RKO (cell line): ENCODE measurements around the gene DLEU7.

Experiments used
- DNase-seq: peaks from one replicate; pipeline ENCODE4 v3.0.0-alpha.2; 2016; ENCODE audit warnings: low spot score

DLEU7 gene

DNA sequence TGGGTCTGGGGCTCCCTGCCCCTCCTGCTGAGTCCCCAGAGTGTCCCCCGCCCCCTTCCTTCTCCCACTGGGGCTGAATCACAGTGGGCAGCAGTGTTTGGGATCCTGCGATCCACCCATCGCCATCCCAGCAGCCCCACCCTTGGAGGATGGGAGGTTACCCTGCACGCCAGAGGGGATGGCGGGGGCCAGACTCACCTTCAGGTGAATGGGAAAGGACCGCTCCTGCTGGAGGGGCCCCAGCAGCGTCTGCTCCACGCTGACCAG, 569 bp downstream of the DLEU7 start:
- no peak for DNase-seq

GRCh38 chr13:50842251-50842989, 1.1 kb downstream of the DLEU7 start:
- DNase-seq: no peak

DNA sequence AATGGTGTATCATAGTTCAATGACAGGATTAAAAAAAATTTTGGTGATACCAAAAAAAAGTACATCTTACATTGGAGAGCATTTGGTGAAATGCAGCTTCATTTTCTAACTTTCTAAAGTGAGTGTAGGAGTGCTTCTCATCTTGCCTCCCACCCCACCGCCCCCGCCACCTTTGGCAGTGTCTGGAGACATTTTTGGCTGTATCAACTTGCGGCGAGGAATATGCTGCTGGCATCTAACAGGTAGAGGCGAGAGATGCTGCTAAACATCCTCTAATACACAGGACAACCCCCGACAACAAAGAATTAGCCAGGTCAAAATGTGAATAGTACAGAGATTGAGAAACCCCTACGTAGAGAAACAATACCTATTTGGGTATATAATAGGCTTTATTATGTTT, 1.7 kb downstream of the DLEU7 start:
- DNase-seq: no peak

- DNase-seq: no peak
These were observed 3.2 kb downstream of the DLEU7 start for GRCh38 chr13:50840284-50840683.

DNA sequence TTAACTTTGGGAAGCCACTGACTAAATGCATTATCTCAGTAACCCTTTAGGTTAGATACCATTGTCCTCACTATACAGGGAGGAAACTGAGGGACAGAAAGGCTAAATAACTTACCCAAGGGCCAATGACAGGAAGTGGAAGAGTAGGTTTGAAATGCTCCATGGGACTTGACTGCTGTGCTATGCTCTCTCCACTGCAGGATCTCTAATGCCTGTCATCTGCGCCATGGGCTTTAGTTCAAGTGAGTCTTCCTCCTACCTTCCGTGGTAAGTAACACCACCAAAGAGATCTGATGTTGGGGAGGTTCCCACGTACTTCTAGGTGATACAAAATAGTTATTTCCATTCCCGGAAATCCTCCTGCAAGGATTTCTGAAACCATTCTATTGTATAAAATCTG, 3.7 kb downstream of the DLEU7 start:
- no peak for DNase-seq

GRCh38 chr13:50838701-50839100, 4.8 kb downstream of the DLEU7 start:
- DNase-seq: no peak

GRCh38 chr13:50838031-50838430, 5.5 kb downstream of the DLEU7 start:
- DNase-seq: no peak

- no peak for DNase-seq
These were observed 12.0 kb downstream of the DLEU7 start for GRCh38 chr13:50831512-50831911.

- DNase-seq: no peak
These were observed 13.6 kb downstream of the DLEU7 start for GRCh38 chr13:50829896-50830295.

DNA sequence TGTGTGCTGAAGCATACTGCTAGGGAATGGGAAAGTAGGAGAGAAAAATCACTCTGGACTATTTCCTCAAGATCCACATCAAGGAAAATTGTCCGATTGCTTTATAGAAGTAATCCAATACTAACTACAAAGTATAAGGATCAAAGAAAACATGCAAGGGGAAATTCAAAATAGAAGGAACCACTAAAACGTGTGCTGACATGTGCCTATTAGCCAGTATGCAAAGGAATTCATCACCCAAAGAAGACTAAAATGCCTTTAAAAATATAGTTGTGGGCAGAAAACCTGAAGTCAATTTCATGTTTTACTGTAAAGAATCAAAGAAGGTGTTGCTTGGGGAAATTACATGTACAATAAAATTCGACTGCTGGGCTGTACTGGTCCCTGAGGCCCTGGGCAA, 14.3 kb downstream of the DLEU7 start:
- DNase-seq: no peak

DNA sequence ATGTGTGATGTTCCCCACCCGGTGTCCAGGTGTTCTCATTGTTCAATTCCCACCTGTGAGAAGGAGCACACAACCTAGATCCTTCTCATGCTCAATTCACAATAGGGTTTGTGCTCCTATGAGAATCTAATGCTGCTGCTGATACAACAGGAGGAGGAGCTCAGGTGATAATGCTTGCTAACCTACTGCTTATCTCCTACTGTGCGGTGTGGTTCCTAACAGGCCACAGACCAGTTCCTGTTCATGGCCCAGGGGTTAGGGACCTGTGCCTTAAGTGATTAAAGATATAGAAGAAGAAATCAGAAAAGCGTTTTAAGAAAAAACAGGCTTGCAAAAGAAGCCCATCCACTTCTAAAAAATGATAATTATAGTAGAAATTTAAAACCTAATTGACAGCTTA, 17.5 kb downstream of the DLEU7 start:
- no peak for DNase-seq

GRCh38 chr13:50812242-50812641, 31.2 kb downstream of the DLEU7 start:
- DNase-seq: no peak

DNA sequence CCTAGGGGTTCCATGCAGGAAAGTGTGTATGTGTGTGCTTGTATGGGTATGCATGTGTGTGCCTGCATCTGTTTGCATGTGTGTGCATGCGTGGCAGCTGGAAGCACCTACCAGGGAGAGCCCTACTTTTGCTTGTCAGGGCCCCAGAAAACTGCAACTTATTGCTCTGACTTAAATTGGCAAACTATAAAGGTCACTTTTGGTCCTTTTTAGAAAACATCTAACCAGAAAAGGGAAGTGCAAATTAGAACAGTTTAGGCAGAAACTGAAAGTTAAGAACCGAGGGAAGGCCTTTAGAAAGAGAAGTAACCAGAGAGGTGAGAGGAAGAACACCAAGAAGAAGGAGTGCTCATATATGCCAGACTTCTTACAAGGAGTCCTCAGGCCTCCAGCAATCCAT, 32.5 kb downstream of the DLEU7 start:
- DNase-seq: no peak

DNA sequence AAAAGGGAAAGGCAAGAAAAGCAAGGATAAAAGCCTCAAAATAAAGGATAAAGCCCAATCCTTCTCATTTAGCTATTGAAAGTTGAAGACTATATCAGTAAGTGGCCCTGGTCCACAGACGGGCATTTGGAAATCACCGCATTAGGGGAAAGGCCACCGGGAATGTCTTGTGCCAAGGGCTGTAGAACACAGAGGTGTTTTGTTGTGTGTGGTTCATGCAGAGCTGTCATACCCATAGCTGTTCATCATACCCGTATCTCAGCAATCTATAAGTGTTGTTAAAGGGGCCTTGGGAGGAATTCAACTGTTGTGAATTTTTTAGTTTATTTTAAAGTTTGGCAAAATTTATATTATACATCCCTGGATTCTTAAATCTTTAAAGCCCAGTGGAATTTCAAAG, 33.0 kb downstream of the DLEU7 start:
- DNase-seq: no peak

- DNase-seq: no peak
These were observed 34.1 kb downstream of the DLEU7 start for GRCh38 chr13:50809133-50810090.

- DNase-seq: peak; percentile 26
These were observed 37.7 kb downstream of the DLEU7 start for GRCh38 chr13:50805805-50806204.

DNA sequence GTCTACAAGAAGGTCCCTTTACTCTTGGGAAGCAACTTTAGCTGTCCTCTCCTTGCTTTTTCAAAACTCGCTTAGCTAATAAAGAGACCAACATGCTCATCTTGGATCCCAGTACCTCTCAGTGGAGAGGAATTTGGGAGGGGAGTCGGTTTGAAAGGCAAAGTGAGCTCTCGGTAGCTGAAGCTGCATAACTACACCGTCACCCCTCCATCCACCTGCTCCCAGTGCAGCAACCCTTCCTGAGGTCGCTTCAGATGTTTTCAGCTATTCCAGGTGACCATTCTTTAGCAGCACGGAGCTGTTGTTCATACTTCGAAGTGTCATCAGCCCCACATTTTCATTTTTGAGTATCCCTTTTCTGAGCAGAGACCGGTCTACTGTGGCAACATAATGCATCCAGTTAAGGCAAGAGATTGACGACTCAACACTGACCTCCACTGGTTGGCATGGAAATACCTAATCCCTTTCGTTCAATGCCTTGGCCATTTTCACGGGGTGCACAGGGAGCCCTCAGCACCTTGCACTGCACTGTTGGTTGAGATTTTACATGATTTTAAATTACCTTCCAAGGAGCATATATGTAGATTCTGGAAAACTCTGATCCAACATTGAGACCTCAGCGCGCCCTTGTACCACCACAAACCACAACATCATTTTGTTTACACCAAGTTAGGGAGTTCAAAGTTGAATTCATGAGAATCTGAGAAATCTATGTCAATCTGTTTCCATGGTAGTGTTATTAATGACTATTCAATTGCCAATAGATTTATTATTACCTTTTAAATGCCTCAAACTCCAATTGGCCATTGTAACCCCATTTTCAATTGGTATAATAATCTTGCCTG, 42.2 kb downstream of the DLEU7 start:
- DNase-seq: peak; percentile 11

- no peak for DNase-seq
These were observed 43.3 kb downstream of the DLEU7 start for GRCh38 chr13:50800091-50800739.

GRCh38 chr13:50798923-50799322, 44.6 kb downstream of the DLEU7 start:
- no peak for DNase-seq

- no peak for DNase-seq
These were observed 46.4 kb downstream of the DLEU7 start for GRCh38 chr13:50797091-50797490.

- no peak for DNase-seq
These were observed 47.0 kb downstream of the DLEU7 start for GRCh38 chr13:50796463-50796862.

DNA sequence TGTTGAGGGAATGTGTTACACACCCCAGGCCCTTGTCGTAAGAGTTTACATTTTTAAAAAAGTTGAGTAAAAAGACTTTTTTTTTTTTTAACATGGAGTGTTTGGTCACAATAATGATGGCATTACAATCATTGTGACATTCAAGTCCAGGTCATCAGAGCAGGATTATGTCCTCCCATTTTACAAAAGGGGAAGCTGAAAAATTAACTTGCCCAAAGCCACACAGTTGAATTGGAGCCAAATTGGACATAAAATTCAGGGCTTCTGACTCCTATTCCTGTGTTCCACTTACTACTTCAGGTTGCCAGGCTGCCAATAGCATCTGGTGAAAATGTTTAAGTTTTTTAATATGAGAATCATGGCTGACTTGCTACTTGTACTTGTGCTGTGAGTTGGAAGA, 49.3 kb downstream of the DLEU7 start:
- DNase-seq: no peak
